ENCODE measurements around the gene RTCB.

The RTCB gene

GRCh38 chr22:32339190-32340012 lies 72.6 kb downstream of the RTCB start:
- DNase-seq (ENCODE audit: low spot score): no peak

GRCh38 chr22:32338757-32339156 lies 73.3 kb downstream of the RTCB start:
- DNase-seq (ENCODE audit: low spot score): no peak

Data from LoVo (cell line).